ENCODE data around the gene WDR18.

The WDR18 gene

DNA sequence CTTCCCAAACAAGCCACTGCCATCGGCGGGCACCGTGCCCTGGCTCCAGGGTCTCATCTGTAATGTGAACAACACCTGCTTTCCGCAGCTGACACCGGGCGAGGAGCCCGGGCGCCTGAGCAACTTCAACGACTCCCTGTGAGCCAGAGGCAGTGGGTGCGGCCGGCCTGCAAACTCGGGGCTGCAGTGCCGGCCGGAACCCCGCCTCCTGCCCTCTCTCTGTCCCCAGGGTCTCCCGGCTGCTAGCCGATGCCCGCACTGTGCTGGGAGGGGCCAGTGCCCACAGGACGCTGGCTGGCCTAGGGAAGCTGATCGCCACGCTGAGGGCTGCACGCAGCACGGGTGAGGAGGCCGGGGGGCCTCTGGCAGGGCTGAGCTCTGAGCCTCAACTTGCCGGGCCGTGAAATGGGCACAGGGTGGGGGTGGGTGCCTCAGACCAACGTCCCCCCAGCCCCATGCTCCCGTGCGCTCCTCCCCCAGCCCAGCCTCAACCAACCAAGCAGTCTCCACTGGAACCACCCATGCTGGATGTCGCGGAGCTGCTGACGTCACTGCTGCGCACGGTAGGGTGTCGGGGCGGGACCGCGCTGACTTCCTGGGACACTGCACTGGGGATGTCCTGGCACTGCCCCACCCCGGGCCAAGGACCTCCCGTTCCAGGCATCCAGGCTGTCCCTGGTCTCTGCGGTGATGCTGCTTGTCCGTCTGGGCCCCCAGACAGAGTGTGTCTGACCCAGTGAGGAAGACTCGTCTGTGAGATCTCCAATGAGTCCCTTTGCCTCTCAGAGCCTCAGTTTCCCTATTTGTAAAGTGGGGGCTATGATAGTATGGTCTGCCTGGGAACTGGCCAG, 57.9 kb downstream of the WDR18 start:
- Histone ChIP-seq H3K36me3 (replicated peaks) (peaks cover 20% of the 10 kb centered on the region), H3K27ac (no peak overlapping the region), H3K27me3 (replicated peaks) (no peaks in the 10 kb centered on the region), H3K4me3 (ENCODE audit: low read depth, low read length) (no peak overlapping the region)
- in situ Hi-C loops (cut with HindIII; ENCODE audit: low pct_ligation_motif_present, low sequenced_read_pairs) = no loop called here
- TF ChIP-seq, protein P1, sequence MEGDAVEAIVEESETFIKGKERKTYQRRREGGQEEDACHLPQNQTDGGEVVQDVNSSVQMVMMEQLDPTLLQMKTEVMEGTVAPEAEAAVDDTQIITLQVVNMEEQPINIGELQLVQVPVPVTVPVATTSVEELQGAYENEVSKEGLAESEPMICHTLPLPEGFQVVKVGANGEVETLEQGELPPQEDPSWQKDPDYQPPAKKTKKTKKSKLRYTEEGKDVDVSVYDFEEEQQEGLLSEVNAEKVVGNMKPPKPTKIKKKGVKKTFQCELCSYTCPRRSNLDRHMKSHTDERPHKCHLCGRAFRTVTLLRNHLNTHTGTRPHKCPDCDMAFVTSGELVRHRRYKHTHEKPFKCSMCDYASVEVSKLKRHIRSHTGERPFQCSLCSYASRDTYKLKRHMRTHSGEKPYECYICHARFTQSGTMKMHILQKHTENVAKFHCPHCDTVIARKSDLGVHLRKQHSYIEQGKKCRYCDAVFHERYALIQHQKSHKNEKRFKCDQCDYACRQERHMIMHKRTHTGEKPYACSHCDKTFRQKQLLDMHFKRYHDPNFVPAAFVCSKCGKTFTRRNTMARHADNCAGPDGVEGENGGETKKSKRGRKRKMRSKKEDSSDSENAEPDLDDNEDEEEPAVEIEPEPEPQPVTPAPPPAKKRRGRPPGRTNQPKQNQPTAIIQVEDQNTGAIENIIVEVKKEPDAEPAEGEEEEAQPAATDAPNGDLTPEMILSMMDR (IDR thresholded peaks at IDR 0.05; ENCODE audit: low read depth, low read length, missing control alignments) = no peak
- no peak for DNase-seq

- Histone ChIP-seq H3K27ac (no peak overlapping the region), H3K4me3 (ENCODE audit: low read depth, low read length) (no peak overlapping the region), H3K27me3 (replicated peaks) (no peaks in the 10 kb centered on the region), H3K36me3 (replicated peaks) (peaks cover 13% of the 10 kb centered on the region)
- in situ Hi-C loops (cut with HindIII; ENCODE audit: low pct_ligation_motif_present, low sequenced_read_pairs) = no loop called here
- no peak for DNase-seq
- TF ChIP-seq, protein P1 (IDR thresholded peaks at IDR 0.05; ENCODE audit: low read depth, low read length, missing control alignments) = no peak
Measured at GRCh38 chr19:1042689-1043511, 58.8 kb downstream of the WDR18 start.
